Gastrocnemius medialis (tissue), 4 donors: ENCODE results near the gene DYSF.

Experiments
- POLR2A ChIP-seq, 2 donors: fragments of 450-650 bp; IDR thresholded peaks; one replicate each; pipeline ENCODE4 v1.6.1; 2017; ENCODE audit warnings: antibody characterized with exemption in 2 of 2, mild to moderate bottlenecking in 2 of 2, moderate library complexity in 2 of 2
- TF ChIP-seq, protein P1 (sequence below), 5 experiments: fragments of 450-650 bp in 3 of 5; fragments of 200-600 bp in 2 of 5; sonication (generic) in 2 of 5; IDR thresholded peaks in 4 of 5; conservative IDR thresholded peaks in 1 of 5; 1 replicate in 4 of 5; 2 replicates in 1 of 5; pipeline ENCODE4 v1.5.1; 2016 to 2019; ENCODE audit warnings: antibody characterized with exemption in 5 of 5, mild to moderate bottlenecking in 3 of 5, moderate library complexity in 3 of 5

DNA sequence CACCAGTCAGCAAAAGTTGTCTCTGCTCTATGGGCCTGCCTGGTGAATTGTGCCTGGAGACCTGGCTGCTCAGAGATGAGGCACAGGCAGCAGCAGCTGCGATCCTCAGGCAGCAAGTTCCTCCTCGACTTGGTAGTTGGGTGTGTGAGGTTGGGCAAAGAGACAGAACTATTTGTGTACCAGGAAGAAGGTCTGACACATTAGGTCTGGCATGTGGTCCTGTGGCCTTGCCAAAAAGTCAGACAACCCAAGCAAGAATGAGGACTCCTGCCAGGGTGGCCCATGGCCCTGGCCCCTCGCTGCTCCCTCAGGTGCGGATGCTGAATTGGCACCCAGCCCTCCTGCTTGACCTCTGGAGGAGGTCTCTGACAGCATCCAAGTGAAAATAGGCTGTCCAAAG is 192.7 kb downstream of the DYSF start:
- TF ChIP-seq POLR2A (IDR thresholded peaks at IDR 0.05), result peak; percentile 28 to 33
- TF ChIP-seq, protein P1, sequence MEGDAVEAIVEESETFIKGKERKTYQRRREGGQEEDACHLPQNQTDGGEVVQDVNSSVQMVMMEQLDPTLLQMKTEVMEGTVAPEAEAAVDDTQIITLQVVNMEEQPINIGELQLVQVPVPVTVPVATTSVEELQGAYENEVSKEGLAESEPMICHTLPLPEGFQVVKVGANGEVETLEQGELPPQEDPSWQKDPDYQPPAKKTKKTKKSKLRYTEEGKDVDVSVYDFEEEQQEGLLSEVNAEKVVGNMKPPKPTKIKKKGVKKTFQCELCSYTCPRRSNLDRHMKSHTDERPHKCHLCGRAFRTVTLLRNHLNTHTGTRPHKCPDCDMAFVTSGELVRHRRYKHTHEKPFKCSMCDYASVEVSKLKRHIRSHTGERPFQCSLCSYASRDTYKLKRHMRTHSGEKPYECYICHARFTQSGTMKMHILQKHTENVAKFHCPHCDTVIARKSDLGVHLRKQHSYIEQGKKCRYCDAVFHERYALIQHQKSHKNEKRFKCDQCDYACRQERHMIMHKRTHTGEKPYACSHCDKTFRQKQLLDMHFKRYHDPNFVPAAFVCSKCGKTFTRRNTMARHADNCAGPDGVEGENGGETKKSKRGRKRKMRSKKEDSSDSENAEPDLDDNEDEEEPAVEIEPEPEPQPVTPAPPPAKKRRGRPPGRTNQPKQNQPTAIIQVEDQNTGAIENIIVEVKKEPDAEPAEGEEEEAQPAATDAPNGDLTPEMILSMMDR (IDR thresholded peaks at IDR 0.05 in 4 of 5, conservative IDR thresholded peaks at IDR 0.05 in 1 of 5), result no peak
